IPS-18a (cell line): ENCODE results near the gene FSHB.

Experiments
- H3K27ac ChIP-seq: one replicate; pipeline ENCODE4 v1.5.1; 2013; ENCODE audit warnings: low read length
- H3K27me3 ChIP-seq: one replicate; pipeline ENCODE4 v1.6.1; 2013; ENCODE audit warnings: mild to moderate bottlenecking, low read length; ENCODE audit not compliant: control insufficient read depth, insufficient read depth
- H3K36me3 ChIP-seq: one replicate; pipeline ENCODE4 v1.6.1; 2013; ENCODE audit warnings: low read depth, low read length; ENCODE audit not compliant: control insufficient read depth
- H3K4me1 ChIP-seq: one replicate; pipeline ENCODE4 v1.6.1; 2013; ENCODE audit warnings: low read depth, low read length; ENCODE audit not compliant: control insufficient read depth
- H3K4me3 ChIP-seq: one replicate; pipeline ENCODE4 v1.5.1; 2013; ENCODE audit warnings: low read length
- H3K9ac ChIP-seq: one replicate; pipeline ENCODE4 v1.6.1; 2013; ENCODE audit warnings: mild to moderate bottlenecking, low read length, moderate library complexity
- H3K9me3 ChIP-seq: one replicate; pipeline ENCODE4 v1.6.1; 2013; ENCODE audit warnings: low read depth, low read length; ENCODE audit not compliant: control insufficient read depth

Gene FSHB

GRCh38 chr11:30277176-30277575 is 46.4 kb downstream of the FSHB start:
- no peak overlapping the region for H3K9ac ChIP-seq
- no peaks in the 10 kb centered on the region for H3K4me1 ChIP-seq
- H3K9me3 ChIP-seq = no peaks in the 10 kb centered on the region
- no peak overlapping the region for H3K27ac ChIP-seq
- H3K4me3 ChIP-seq = no peak overlapping the region
- no peaks in the 10 kb centered on the region for H3K27me3 ChIP-seq
- no peaks in the 10 kb centered on the region for H3K36me3 ChIP-seq

- H3K9me3 ChIP-seq = no peaks in the 10 kb centered on the region
- H3K27me3 ChIP-seq = no peaks in the 10 kb centered on the region
- H3K9ac ChIP-seq = no peak overlapping the region
- no peaks in the 10 kb centered on the region for H3K4me1 ChIP-seq
- H3K27ac ChIP-seq = no peak overlapping the region
- H3K4me3 ChIP-seq = no peak overlapping the region
- no peaks in the 10 kb centered on the region for H3K36me3 ChIP-seq
These were observed 49.0 kb downstream of the FSHB start for GRCh38 chr11:30279796-30280195.

DNA sequence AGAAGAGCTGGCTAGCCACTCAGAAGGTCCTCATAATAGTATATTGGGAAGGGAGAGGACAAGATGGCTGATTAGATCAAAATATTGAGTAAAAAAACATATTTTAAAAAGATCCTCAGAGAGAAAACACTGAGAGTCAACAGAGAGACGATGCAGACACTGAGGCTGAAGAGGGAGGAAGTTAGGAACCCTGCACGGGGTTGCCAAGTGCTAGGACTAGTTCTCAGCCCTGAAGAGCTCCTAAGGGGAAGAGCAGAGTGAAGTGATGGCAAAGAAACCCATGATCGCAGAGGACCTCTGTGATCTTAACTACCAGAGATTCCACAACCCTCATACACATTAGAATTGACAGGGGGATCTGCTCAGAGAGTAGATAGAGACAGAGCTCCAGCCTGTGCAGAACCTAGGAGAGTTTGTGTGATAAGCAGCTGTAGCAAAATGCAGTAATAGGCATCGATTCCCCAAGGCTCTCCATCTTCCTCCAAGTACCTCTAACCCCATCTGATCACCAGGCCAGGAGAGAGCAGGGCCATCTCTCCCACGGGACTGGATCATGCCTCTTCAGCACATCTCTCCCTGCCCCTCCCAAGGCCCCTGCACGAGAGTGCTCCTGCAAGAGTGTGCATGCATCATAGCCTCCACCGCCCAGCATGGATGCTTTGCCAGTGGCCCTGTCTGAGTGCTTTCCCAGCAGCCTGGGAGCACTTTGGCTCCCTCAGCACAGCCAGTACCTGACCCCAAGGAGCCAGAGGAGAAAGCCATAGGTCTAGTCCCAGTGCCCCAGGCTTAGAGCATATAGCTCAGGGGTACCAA is 50.9 kb downstream of the FSHB start:
- H3K36me3 ChIP-seq = no peaks in the 10 kb centered on the region
- no peaks in the 10 kb centered on the region for H3K4me1 ChIP-seq
- H3K27me3 ChIP-seq = no peaks in the 10 kb centered on the region
- H3K27ac ChIP-seq = no peak overlapping the region
- H3K9me3 ChIP-seq = no peaks in the 10 kb centered on the region
- no peak overlapping the region for H3K9ac ChIP-seq
- no peak overlapping the region for H3K4me3 ChIP-seq

DNA sequence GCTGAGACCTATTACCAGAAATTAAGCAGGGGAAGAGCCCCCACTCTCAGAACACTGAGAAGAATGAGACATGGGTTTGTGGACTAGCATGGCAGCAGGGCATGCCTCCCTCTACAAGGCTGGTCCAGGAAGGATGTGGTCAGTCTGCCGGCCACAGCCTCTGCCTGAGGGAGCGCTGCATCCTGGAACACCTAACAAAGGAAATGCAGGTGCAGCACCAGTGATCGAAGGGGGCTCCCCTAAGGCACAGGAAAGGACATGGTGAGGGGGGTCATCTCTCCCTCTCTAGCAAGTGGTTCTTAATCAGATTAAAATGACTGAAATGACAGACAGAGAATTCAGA is 51.4 kb downstream of the FSHB start:
- Histone ChIP-seq H3K4me1 (no peaks in the 10 kb centered on the region), H3K27me3 (no peaks in the 10 kb centered on the region), H3K9me3 (no peaks in the 10 kb centered on the region), H3K9ac (no peak overlapping the region), H3K4me3 (no peak overlapping the region), H3K36me3 (no peaks in the 10 kb centered on the region), H3K27ac (no peak overlapping the region)
